GM20000 (cell line): ENCODE results near the gene SS18L1.

Source experiments
- DNase-seq: peaks from one replicate; pipeline ENCODE4 v3.0.0; 2012; ENCODE audit warnings: low spot score
- CTCF ChIP-seq: IDR thresholded peaks from 2 replicates; pipeline ENCODE4 v1.5.1; 2012; ENCODE audit warnings: mild to moderate bottlenecking, control low read depth; ENCODE audit errors: extremely low read depth, missing control alignments

SS18L1 gene

DNA sequence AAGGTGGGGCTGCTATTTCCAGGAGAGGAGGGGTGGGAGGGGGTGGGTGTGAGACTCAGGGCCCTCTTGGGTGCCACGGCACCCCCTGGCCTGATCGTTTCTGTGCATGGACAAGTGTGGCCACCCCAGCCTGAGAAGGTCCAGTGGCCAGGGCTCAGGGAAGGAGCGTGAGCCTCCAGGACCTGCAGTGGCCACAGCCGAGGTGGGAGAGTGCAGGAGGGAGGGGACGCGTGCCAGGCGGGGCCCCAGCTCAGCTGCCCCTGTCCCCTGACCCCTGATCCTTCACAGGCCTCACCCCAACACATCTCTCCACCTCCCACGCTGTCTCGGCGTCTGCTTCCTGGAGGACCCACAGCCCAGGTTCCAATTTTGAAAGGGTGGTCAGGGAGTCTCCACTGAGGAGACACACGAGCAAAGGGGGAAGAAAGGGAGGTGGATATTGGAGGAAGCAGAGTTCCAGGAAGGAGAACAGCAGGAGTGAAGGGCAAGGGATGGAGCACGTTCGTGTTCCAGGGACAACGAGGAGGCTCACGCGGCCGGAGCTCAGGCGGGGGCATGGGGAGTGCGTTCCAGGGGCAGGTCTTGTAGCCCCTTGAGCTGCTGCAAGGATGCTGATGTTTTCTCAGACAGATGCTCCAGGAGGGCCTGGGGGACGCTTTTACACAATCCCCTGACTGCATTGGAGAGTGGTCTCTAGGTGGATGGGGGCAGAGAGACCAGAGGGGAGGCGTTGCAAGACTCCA is 80.7 kb downstream of the SS18L1 start:
- no peak for DNase-seq
- no peak for TF ChIP-seq CTCF

- TF ChIP-seq CTCF, result no peak
- no peak for DNase-seq
Measured at GRCh38 chr20:62225026-62225425, 81.5 kb downstream of the SS18L1 start.

GRCh38 chr20:62225820-62226635 is 82.5 kb downstream of the SS18L1 start:
- no peak for DNase-seq
- TF ChIP-seq CTCF, result no peak

GRCh38 chr20:62226707-62227590 is 83.4 kb downstream of the SS18L1 start:
- DNase-seq, result no peak
- TF ChIP-seq CTCF, result no peak

GRCh38 chr20:62227591-62227976 is 84.0 kb downstream of the SS18L1 start:
- no peak for TF ChIP-seq CTCF

DNA sequence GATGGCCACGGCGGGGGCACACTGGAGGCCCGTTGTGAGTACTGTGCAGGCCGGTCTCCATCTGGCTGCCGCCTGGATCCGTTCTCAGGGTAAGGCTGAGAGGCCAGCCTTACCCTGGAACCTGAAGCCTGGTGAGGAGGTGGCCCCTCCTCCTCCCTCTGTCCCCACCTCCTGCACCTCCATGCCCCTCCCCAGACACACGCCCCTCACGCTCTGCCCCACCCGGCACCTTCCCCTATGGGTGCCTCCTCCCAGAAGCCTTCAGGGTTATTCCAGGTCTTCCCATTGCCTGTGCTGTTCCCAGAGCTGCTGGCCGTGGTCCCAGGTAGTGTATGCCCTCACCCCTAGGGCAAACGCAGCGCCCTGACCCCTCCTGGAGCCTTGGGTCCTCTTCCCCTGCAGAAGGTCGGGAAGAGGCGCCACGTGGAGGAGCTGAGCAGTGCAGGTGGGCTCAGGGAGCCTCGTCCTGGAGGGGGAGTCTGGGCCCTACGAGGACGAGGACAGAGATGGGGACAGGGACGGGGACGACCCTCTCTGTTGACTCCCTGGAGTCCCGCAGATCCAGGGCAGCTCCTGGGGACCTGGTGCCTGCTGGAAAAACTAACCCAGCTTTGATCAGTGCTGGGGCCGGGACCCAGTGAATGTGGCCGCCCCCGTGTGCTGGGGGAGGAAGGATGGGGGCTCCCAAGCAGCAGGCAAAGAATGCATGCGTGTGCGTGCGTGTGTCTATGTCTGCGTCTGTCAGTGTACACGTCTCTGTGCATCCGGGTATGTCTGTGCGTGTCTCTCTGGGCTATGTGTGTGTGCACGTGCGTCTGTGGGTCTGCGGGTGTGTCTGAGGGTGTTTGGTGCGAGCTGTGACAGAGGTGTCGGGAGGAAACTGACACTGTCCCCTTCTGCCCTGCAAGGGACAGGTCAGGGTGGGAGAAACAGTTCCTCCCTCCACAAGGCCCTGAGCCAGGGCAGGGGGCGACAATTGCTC is 84.7 kb downstream of the SS18L1 start:
- TF ChIP-seq CTCF, result no peak
- no peak for DNase-seq

More at GRCh38 chr20:62227591-62227976, 84.0 kb downstream of the SS18L1 start:
- DNase-seq, result no peak
